HT-29 (cell line): Measurements from ENCODE around the gene RAB22A. TPM values are rescaled to one million over a fixed set of nuclear protein-coding genes. Genes with fewer than 3 reads are reported as not detected.

Experiments
- DNase-seq: peaks from one replicate; pipeline ENCODE4 v3.0.0-alpha.2; 2015; ENCODE audit warnings: low spot score
- total RNA-seq: library from RNA; depleted of rRNA; stranded (reverse); fragments of >200 nt; shearing (Covaris generic); gene quantifications from 2 replicates; pipeline ENCODE4 v1.2.3, GENCODE V29; 2014

RAB22A gene
- total RNA-seq, 1 experiment from 2014 or later: 25.3 TPM

DNA sequence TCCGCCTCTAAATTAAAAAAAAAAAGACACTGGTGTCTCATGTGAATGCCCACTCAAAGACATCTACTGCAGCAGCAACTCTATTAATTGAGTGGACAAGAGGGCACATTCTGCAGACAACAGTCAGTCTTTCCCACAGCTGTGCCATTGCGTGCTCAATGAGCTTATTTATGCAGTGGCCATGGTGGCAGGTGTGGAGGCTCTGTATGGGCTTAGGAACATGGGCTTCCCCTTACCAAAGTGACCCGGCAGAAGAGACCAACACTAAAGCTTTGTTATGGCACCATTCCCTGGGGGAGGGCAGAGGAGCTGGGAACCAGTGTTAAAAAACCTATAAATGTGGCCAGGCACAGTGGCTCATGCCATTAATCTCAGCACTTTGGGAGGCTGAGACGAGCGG is 75.3 kb downstream of the RAB22A start:
- no peak for DNase-seq

DNA sequence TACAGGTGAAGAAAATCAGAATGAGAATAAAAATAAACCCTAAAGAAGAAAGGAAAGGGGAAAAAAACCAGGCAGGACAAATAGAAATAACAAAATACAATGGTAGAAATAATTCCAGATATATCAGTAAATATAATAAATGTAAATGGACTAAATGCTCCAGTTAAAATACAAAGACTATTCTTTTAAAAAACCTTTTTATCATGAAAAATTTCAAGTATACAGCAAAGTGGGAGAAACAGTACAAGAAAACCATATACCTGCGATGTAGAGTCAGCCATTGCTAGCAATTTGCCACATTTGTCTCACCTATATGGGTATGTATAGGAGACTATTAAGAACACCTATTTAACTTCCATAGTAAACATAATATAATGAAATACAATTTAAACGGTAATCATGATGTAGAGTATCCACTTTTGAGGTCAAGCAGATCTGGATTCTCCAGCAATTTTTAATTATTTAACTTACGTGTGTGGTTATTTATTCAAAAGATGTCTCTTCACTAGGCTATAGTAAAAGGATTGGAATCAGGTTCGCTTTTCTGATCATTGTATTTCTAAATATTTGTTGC is 78.6 kb downstream of the RAB22A start:
- no peak for DNase-seq

DNA sequence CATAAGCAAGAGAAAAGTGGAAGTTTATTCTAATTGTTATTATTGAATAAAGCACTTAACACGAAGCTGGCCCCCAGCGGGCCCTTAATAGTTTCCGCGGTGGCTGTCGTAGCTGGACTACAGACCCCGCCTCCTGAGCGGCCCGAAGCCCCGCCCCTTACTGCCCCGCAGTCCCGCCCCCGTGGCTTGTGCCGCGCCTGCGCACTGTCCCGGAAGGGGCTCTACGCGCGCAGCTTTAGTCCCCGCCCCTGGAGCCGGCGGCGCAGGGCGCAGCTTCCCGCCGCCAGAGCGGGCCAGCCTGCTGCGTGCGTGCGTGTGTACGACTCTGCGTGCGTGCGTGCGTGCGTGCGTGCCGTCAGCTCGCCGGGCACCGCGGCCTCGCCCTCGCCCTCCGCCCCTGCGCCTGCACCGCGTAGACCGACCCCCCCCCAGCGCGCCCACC is 79.4 kb downstream of the RAB22A start, which contains the start of gene VAPB:
Gene VAPB (plus strand): TSS at position 348 of the 442 bp plus-strand sequence. CDS start 231 bp downstream, outside the sequence.
- peak; percentile 99 for DNase-seq

DNA sequence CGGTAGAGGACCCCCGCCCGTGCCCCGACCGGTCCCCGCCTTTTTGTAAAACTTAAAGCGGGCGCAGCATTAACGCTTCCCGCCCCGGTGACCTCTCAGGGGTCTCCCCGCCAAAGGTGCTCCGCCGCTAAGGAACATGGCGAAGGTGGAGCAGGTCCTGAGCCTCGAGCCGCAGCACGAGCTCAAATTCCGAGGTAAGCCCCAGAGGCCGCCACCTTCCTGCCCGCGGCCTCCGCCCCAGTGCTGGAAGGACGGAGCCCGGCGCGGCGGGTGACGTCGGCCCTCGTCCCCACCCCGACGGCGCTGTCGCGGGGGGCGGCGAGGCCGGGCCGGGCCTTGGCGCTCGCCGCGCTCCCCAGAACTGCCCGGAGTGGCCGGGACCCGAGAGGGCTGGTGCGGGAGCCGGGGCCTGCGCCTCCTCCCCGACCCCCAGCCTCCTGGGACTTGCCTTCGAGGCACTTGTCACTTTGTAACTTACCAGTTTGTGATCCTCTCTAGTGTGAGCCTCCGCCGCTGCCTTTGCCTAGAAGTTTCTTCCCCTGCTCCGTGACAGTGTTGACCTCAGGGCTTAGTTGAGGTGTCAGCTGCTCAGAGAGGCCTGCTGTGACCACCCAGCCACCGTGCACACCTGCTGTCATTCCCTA is 79.9 kb downstream of the RAB22A start:
- peak; percentile 70 for DNase-seq

DNA sequence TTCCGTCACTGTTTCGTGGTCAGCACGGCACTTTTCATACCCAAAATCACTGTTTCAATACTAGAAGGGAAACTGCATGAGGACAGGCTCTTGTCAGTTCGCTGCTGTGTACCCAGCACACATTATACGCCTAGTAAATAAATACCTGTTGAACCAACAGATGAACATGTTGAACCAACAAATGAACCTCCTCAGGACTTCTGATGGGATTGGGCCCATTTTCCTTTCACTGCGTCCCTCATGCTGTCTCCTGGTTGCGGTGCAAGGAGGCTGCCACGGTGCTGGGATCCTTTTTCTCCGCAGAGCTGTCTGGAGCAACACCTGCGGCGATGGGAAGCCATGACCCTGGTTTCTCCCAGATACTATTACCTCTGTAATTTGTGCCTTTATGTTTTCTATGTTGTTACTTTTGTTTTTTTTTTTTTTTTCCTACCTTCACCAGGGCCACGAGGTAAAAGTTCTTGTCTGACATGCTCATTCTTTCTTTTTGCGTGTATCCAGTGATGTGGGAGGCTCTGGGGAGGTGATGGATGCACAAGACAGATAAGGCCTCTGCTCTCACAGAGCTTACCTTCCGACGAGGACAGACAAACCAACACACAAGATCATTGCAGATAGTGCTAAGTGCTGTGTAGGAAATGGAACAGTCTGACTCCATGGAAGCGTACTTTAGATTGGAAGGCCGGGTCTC is 80.6 kb downstream of the RAB22A start:
- no peak for DNase-seq

DNA sequence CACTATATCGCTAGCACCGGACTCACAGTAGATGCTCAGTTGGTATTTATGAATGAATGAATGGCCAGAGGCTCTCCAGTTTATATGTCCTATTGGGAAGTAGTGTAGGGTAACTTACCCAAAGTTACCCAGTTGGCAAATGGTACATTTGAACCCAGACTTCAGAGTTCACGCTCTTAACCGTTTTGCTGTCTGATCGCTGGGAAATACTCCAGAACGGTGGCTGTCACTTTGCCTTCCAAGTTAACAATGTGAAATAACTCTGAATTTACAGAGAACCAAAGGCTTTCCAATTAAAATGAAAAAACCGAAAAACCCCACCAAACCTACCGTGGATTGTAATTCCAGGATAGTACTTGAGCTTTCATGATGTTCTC is 81.1 kb downstream of the RAB22A start:
- DNase-seq: no peak

DNA sequence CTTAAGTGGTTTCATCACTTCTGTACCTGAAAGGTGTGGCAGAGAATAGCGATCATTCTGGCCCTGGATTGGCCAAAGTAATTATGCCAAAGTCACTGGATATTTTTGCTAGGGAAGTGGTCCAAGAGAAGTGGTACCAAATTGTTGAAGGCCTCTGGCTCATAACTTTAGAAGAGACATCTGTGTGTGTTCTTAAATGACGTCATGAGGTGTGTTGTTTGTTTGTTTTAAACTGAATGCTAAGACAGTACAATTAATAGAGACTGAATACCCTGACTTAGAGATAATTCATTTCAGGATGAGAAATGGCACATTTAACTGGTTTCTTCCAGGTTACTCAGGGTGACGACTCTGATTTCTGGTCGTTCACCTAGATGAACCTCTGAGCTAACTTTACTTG is 82.8 kb downstream of the RAB22A start:
- DNase-seq: no peak

DNA sequence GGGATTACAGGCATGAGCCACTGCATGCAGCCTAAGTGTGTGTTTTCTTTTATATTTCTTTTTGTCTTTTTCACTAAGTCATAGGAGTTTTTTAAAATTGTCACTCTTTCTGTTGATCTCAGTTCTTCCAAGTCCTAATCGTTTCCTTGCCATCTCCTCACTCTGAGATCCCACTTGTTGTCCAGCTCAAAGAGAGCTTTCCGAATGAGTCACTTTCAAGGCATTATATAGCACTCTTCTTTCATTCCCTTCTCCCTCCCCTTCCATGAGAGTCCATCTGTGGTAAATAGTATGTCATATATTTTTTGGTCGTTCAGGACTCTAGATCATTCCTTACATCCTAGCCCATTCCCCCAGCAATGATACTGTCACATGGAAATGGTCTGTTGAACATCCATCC is 83.8 kb downstream of the RAB22A start:
- no peak for DNase-seq

DNA sequence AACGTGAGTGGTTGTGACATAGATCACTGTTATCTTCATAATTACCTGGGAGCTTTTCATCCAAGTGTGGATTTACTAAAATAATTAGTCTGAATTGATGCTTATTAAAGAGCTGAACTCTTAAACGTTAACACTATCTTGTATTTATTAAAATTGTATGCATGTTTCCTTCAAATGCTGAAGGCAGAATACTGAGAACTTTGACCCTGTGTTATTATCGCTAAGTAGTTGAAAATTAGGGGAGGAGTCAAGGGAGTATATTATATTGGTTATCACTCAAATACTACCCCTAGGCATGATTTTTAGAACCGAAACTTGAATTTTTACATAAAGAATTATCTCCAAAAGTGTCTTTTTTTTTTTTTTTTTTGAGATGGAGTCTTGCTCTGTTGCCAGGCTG is 85.3 kb downstream of the RAB22A start:
- no peak for DNase-seq

DNA sequence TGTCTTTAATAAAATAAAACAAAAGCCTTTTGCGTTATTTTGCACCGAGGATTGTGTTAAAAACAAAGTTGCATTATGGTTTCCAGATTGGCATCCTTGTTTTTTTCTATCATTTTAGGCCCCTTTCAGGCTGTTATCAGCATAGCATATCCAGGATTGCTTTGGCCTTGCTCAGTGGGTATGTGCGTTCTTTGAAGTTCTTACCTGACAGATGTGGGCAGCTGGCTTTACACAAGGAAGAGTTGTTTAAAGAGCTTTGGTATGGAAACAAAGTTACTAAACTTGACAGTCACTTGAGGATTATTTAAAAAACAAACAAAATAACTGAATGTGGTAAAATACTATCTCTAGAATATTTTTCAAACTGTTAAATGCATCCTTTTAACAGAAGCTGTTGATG is 86.1 kb downstream of the RAB22A start:
- DNase-seq: no peak

DNA sequence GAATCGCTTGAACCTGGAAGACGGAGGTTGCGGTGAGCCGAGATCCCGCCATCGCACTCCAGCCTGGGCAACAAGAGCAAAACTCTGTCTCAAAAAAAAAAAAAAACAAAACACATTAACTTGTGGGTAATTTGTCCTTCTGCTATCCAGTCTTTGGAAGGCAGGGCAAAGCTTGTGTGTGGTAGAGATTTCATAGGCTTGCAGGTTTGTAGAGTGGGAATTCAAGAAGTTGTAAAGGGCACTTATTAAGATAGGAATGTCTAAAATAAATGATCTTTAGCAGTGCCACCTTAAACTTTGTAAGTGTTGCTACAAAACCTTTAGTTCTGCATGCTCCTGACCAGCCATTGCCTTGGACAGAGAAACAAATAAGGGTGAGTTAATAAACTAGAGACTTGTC is 87.9 kb downstream of the RAB22A start:
- no peak for DNase-seq

DNA sequence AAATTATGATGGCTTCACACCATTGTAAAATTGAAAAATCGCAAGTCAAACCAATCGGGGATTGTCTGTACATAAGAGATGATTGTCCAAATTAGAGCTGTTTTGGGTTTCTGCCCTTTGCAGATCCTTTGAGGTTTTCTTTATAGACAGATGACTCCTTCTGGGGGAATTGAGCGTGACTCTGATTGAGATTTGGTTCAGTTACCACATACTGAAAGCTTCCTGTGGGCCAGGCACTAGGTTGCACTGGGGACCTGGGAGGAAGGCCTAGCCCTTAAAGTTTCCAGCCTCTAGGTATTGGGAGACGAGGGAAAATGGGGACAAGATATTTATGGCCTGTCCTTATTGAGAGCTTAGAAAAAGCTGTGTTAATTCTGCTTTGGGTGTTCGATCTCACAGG is 88.7 kb downstream of the RAB22A start:
- no peak for DNase-seq

DNA sequence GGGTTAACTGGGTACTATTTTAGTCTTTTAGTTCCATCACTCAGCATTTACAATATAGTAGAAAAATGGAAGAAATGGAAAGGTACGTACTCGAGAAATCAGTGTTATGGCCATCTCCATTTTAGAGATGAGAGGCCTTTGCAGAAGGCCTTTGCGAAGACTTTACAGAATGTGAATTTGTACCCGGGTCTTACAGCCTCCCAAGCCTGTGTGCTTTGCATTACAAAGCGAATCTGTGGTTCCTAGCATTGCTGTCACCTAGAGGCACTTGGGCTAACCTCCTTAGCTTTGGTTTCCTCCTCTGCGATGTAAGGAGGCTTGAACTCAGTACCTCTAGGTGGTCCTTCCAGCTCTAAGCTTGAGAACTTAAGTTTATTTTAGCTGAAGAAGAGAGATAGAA is 90.4 kb downstream of the RAB22A start:
- DNase-seq: no peak

DNA sequence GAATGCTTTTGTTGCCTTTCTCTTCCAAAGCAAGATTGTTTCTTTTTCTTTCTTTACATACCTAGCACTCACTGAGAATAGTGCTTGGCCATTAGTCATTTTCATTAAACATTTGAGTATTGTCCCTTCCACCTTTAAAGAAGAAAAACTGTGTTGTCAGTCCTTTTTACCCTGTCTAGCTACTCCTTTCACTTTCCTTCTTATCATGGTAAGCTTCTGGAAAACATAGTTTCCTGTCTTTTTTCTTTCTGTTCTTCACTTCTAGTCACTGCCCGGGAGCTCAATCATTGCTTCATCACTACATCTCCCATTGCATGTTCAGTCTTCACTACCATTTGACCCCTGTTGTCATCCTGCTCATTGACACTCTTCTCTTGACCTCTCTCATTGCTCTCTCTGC is 91.6 kb downstream of the RAB22A start:
- no peak for DNase-seq

DNA sequence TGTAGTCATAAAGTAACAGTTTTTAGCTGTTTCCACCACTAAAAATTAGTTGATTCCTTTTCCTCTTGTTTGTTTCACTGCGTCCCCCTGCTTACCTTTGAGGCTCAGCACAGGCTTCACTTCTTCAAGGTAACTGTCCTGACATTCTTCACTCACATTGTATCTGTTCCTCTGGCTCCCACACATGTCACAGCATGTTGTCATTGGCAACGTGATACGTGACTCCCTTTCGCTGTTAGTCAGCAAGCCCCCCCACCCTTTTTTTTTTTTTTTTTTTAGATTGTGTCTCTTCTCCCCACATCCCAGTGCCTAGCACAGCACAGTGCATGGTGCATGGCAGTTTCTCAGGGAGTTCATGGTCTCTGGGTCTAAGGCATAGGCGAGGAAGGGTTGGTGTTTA is 92.8 kb downstream of the RAB22A start:
- no peak for DNase-seq

DNA sequence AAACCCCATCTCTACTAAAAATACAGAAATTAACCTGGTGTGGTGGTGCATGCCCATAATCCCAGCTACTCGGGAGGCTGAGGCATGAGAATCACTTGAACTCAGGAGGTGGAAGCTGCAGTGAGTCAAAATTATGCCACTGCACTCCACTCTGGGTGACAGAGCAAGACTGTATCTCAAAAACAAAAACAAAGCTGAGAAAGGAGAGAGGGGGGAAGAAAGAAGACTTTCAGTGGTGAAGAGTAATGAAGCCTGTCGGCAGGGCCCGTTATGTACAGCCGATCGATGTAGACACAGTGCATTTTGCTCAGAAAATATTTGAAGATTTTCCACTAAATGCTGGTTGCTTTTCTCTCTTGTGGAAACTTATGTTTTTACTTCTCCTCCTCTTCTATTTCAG is 93.3 kb downstream of the RAB22A start:
- DNase-seq: no peak

DNA sequence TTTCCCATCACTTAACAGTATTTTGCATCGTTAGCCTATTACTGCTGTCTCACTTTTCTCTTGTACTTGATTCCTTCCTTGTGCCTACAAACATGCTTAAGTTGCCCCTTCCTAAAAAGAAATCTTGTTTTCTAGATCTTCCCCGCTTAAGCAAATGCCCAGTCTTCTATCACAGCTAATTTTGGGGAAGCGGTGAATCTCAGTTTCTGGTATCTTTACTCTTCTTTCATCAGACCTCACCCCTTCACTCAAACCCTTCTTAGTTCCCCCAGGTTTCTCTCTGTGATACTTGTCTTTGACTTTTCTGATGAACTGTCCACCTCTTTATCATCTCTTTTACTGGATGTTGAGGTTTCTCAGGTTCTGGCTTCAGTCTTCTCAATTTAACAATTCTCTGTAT is 93.8 kb downstream of the RAB22A start:
- no peak for DNase-seq

DNA sequence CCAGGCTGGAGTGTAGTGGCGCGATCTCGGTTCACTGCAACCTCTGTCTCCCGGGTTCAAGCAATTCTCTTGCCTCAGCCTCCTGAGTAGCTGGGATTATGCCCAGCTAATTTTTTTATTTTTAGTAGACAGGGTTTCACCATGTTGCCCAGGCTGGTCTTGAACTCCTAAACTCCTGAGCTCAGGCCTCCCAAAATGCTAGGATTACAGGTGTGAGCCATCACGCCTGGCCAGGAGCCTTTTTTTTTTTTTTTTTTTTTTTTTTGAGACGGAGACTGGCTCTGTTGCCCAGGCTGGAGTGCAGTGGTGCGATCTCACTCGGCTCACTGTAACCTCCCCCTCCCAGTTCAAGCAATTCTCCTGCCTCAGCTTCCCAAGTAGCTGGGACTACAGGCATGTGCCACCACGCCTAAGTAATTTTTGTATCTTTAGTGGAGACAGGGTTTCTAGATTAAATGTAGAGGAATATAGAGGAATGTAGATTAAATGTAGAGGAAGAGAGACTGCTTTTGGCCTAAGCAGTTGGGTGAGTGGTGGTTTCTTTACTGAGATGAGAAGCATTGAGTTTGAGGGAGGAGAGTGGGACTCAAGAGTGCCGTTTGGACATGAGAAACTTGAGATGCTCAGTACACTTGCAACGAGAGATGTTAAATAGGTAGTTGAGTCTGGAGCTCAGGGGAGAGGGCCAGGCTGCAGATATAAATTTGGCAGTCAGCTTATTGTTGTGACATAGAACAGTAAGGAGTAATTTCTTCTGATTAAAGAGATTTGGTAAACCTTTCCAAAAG is 96.2 kb downstream of the RAB22A start:
- DNase-seq: no peak

DNA sequence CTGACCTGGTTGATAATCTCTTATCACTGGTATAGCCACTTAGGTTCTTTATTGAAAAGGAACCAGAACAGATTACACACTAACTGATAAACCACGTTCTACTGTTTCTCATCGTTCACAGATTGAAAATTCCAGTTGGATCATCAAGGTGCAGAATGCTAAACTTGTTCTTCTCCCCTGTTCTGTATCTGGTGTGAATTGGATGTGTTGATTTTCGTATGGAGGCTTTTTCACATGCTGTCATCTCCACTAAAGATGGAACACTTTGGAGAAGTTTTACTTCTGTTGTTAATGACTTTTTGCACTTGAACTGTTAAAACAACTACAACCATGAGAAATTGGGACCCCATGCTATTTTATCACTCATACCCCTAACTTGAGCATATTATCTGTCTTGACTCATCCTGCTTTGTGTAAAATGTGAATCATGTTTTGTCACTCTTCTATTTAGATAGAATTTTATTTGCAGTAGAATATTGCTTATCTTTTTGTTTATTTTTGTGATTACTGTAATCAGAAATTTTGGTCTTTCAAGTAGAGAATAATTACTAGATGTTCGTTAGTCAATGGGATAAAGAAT is 97.0 kb downstream of the RAB22A start:
- no peak for DNase-seq

DNA sequence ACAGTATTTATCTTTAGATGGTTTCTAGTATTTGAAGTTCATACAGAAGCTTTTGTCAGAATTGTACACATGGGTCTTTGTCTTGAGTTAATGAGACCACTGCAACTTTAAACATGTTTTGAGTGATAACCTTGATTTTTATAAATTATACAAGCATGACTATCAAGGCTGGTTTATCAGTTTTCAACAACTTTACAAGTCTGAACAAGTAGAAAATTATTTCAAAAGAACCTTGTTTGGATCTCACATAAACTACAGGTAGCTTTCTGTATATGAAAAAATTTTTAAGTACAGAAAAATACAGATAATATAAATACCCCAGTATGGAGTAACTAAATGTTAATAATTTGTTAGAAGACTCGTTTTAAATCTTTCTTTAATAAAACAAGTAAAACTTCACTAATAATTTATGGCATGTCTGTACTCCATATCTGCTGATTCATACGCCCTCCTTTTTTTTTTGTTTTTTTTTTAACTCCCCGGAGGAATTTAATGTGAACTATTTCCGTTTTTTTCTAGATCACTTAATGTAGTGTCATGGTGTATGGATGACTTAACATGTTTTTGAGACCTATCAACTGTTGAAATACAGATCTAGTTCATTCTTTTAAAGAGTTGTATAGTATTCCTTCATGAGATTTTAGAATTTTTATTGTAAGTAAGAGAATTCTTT is 97.8 kb downstream of the RAB22A start:
- DNase-seq: no peak

DNA sequence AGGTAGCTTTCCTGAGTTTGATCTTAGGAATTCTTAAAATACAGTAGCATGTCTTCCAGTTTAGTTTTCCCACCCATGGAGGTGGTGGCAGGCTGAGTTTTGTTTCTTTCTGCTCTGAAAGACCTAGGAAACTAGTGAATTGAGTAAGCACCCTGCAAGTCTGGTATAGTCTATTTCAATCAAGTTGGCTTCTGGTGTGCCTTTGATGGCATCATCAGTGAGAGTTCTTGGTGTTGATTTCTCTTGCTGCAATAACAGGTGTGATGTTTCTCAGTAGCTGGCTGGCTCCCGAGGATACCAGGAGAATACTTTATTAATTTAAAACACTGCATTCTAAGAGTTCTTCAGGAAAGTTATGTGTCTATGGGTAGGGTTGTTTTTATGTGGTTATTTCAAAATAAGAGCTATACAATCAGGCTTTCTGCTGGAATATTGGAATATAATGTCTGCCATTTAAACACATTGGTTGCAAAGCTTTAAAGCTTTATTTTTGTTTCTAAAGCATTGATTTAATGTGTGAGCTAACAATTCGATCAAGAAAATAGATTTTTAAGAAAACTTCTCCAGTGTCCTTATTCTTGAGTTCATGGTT is 98.5 kb downstream of the RAB22A start:
- no peak for DNase-seq
